Measurements from ENCODE around the gene TAL1. TPM values are rescaled to one million over a fixed set of nuclear protein-coding genes. Genes with fewer than 3 reads are reported as not detected.

TAL1 gene
- total and polyA plus RNA-seq, 7 donors = 1.2 to 3.9 (median 2.7) TPM; not detected in 1

GRCh38 chr1:47224676-47225399 is 7.2 kb downstream of the TAL1 start:
- Histone ChIP-seq H3K27ac (no peak overlapping the region), H3K36me3 (no peaks in the 10 kb centered on the region), H3K9me3 (no peaks in the 10 kb centered on the region), H3K4me1 (peaks cover 0 to 30% (median 19%) of the 10 kb centered on the region in 4 donors), H3K4me3 (peak overlapping the region in 3 of 4 donors; percentile 26 to 41 (median 41)), H3K27me3 (peaks cover 49 to 89% (median 66%) of the 10 kb centered on the region in 3 donors)
- 6 to 13% methylated on average over 30 of the region's 30 CpGs for WGBS, 2 donors
- TF ChIP-seq POLR2A (IDR thresholded peaks at IDR 0.05) (no peak), CTCF (IDR thresholded peaks at IDR 0.05) (no peak), EP300 (IDR thresholded peaks at IDR 0.05) (no peak), POLR2AphosphoS5 (IDR thresholded peaks at IDR 0.05) (no peak)
- intact Hi-C loops (cut with DNase I) = no loop called here
- no peak for DNase-seq

- H3K27me3 ChIP-seq = peaks cover 41 to 81% (median 59%) of the 10 kb centered on the region in 3 donors
- WGBS, 2 donors = 37 to 54% methylated on average over 9 of the region's 9 CpGs
These were observed 7.9 kb downstream of the TAL1 start for GRCh38 chr1:47223921-47224675.

GRCh38 chr1:47223174-47223920 is 8.7 kb downstream of the TAL1 start:
- Histone ChIP-seq H3K4me3 (no peak overlapping the region), H3K27ac (no peak overlapping the region), H3K27me3 (peaks cover 34 to 74% (median 51%) of the 10 kb centered on the region in 3 donors), H3K4me1 (peaks cover 0 to 22% (median 16%) of the 10 kb centered on the region in 4 donors), H3K9me3 (no peaks in the 10 kb centered on the region), H3K36me3 (no peaks in the 10 kb centered on the region)
- WGBS, 2 donors = 74 to 78% methylated on average over 10 of the region's 10 CpGs
- no peak for DNase-seq
- TF ChIP-seq POLR2A (IDR thresholded peaks at IDR 0.05) = no peak
- TF ChIP-seq EP300 (IDR thresholded peaks at IDR 0.05) = no peak
- no peak for TF ChIP-seq CTCF (IDR thresholded peaks at IDR 0.05)
- no peak for TF ChIP-seq POLR2AphosphoS5 (IDR thresholded peaks at IDR 0.05)
- intact Hi-C loops (cut with DNase I) = no loop called here

More at GRCh38 chr1:47223921-47224675, 7.9 kb downstream of the TAL1 start:
- Histone ChIP-seq H3K9me3 (no peaks in the 10 kb centered on the region), H3K4me1 (peaks cover 0 to 22% (median 16%) of the 10 kb centered on the region in 4 donors), H3K36me3 (no peaks in the 10 kb centered on the region), H3K27ac (no peak overlapping the region), H3K4me3 (no peak overlapping the region)
- intact Hi-C loops (cut with DNase I) = no loop called here
- TF ChIP-seq POLR2A (IDR thresholded peaks at IDR 0.05) (no peak), POLR2AphosphoS5 (IDR thresholded peaks at IDR 0.05) (no peak), CTCF (IDR thresholded peaks at IDR 0.05) (no peak), EP300 (IDR thresholded peaks at IDR 0.05) (no peak)
- no peak for DNase-seq

- intact Hi-C loops (cut with DNase I) = no loop called here
- peaks cover 0 to 22% (median 16%) of the 10 kb centered on the region in 4 donors for H3K4me1 ChIP-seq
- H3K4me3 ChIP-seq = no peak overlapping the region
- H3K27me3 ChIP-seq = peaks cover 28 to 65% (median 42%) of the 10 kb centered on the region in 3 donors
- no peak overlapping the region for H3K27ac ChIP-seq
- no peaks in the 10 kb centered on the region for H3K9me3 ChIP-seq
- no peaks in the 10 kb centered on the region for H3K36me3 ChIP-seq
- 92% methylated on average over 3 of the region's 3 CpGs for WGBS, 2 donors
- no peak for DNase-seq
- TF ChIP-seq POLR2A (IDR thresholded peaks at IDR 0.05) (no peak), CTCF (IDR thresholded peaks at IDR 0.05) (no peak), EP300 (IDR thresholded peaks at IDR 0.05) (no peak)
These were observed 9.5 kb downstream of the TAL1 start for GRCh38 chr1:47222476-47222875.
